Left renal pelvis (tissue), 4 donors: ENCODE measurements around the gene CLRN3. TPM values are rescaled to one million over a fixed set of nuclear protein-coding genes. Genes with fewer than 3 reads are reported as not detected.

Experiments
- DNase-seq, 4 donors: peaks; one replicate each; pipeline ENCODE4 v3.0.0-alpha.2; 2013; ENCODE audit warnings: low read depth in 4 of 4, low spot score in 3 of 4
- polyA plus RNA-seq, 4 donors: library from polyadenylated mRNA; unstranded; fragments of 120-200 nt; gene quantifications; one replicate each; pipeline ENCODE4 v1.2.1, GENCODE V29; 2013; ENCODE audit not compliant: insufficient read length in 4 of 4

The CLRN3 gene
- polyA plus RNA-seq, 4 donors: 14.4 to 19.7 (median 17.0) TPM; not detected in 1

DNA sequence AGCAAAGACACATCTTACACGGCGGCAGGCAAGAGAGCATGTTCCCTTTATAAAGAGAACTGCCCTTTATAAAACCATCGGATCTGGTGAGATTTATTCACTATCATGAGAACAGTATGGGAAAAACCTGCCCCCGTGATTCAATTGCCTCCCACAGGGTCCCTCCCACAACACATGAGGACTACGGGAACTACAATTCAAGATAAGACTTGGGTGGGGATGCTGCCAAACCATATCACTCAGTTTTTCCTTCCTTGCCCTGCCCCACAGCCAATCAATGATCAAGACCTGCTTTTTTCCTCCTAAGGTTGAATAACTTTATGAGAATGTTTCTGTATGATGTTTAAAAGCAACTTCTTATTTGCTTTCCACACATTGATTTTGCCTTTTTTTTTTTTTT, 11.0 kb upstream of the CLRN3 start:
- no peak for DNase-seq

DNA sequence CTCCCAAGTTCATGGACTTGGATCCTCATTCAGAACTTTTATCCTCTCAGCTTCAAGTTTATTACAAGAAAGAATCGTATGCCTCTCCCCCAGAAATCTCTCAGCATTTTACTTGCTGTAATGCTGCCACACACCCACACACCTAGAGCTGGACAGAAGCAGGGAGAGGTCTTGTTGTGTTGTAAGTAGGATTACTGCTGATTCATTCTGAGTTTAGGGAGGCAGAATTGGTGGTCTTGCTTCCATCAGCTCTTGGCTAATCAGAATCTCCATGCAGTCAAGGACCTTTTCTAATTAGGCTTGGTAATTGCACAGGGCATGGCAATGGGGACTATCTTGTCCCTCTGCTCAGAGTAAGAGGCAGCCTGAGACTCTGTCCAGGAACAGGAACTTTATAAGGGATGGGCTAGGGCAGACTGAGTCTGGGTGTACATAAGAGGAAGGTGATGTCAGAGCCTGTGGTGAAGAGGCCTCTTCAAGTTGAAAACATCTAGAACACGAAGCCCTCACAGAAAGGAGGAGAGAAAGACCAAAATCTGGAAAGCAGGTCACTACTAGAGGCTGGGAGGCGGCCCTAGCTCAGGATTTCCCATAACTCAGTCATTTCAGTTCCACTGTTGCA, 7.1 kb upstream of the CLRN3 start:
- no peak for DNase-seq

DNA sequence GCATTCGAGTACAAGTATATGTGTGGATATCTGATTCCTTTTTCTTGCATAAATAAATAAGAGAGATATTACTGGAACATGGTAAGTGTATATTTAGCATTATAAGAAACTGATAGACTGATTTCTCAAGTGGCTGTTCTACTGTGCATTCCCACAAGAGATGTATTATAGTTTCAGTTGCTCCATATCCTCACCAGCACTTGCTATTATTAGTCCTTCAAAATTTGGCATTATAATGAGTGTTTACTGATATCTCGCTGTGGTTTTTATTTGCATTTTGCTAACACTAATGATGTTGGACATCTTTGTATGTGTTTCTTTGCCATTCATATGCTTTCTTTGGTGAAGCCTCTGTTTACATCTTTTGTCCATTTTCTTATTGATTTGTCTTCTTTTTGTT, 4.4 kb upstream of the CLRN3 start:
- DNase-seq: no peak

DNA sequence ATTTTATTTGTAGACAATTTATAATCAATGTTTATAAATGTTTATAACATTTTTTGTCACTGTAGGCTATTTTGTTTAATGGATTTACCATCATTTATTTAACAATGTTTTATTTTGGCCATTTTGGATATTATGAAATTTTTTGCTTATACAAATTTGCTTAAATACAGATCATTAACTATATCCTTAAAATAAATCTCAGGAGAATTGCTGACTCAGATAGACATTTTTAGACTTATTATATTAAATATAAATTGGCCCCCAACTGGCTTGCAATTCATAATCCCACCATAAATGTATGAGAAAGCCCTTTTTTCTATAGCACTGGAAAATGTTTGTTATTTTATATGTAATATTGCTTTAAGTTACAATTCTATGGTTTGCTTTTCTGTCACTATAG, 3.8 kb upstream of the CLRN3 start:
- no peak for DNase-seq

DNA sequence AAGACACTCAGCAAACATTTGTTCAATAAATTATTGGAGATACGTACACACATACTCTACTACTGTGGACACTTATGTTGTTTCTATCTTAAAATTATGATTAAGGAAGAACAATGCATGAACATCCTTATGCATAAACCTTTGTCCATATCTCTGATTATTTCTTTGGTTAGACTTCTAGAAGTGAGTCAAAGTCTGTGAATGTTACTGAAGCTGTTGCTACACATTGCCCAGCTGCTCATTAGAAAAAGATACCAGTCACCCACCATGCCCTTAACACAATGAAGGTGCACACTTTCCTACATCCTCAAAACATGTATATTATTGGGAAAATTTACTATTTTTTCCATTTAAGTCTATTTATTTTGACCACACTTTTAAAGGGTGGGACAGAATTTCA, 1.4 kb upstream of the CLRN3 start:
- no peak for DNase-seq

DNA sequence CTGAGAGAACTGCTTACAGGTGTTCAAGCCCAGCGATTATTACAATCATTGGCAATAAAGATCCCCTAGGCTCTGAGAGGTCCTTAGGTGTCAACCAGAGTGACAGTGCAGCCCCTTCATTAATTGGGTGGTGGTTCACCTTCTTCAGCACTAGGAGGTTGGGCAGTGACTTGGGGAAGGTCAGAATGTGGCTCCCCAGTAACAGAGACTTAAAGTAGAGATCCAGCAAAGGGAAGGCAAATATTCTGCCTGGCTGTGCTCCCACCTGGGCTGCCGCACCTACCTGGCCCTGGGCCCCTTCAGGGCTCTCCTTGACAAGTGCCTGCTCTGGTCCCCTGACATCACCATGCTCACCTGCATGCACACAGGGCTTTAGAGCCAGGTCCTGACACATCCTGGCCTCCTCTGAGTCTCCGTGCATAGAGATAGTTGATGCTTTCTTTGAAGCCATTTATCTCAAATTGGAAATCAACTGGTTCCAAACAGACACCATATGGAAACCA, 1.9 kb downstream of the CLRN3 start:
- no peak for DNase-seq

DNA sequence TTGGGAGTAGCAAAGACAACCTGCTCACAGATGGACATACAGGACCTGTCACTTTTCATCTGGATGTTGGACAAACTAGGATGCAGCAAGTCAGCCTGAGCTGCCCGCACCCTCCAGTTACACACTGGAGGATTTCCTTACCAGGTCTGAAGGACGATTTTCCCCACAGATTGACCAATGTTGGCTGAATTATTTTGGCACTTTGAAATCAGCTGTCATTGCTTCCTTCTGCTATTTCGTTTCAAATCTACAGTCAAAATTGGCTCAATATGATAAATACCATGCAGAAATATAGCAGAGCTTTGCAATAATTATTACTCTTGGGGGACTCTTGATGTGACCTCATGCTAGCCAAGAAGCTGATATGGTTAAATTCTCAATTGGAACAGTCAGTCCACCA, 2.5 kb downstream of the CLRN3 start:
- no peak for DNase-seq

DNA sequence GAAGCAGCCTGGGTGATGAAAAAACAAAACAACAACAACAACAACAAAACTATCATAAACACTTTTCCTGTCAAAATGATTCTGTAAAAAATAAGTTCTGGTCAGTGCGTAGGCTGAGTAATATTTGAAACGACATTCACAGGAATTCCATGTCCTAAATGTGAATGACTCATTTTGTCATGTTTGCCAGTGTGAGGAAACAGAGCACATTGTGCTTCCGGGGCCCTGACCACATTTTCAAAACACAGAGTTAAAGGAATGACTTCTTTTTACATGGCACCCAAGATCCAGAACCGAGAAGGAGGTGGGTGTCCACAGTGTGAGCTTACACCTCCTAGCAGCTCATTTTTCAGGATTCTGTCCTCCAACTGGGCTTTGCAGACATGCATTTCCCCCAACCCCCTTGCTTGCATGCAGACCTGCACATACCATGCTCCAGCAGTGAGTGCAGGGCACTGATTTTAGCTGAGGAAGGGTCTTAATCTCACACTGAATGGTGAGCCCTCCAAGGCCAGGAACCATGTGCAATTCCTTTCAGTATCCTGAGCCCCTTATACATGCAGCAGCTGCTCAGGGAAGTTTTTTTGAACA, 3.0 kb downstream of the CLRN3 start:
- DNase-seq: no peak

DNA sequence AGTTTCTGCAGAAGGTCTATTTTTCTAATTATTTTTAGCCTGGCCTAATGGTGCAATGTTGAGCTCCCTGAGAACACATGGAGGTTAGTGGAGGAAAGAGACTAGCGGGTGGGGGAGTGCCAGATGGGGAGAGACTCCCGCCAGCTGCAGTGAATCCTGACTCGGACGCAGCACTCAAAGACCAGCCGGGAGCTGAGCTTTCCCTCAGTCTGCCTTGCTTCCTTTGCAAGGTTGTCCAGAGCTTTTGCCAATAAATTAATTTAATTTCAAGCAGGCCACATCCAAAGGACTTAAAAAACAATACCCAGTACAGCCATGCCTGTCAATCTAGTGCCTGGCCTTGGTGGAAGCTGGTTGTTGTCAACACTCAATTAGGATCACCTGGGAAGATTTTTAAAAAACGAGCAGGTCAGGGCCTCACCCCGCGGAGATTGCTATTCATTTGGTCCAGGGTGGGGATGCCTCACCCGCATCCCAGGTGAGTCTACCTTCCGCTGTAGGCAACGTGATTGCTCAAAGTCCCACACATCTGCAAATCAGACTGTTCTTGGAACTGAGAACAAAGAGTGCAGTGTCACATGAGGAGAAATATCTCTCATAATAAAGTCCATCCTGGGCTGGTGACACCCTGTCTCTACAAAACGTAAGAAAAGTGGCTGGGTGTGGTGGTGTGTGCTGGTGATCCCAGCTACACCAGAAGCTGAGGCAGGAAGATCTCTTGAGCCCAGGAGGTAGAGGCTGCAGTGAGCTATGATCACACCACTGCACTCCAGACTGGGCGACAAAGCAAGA, 4.0 kb downstream of the CLRN3 start:
- no peak for DNase-seq

DNA sequence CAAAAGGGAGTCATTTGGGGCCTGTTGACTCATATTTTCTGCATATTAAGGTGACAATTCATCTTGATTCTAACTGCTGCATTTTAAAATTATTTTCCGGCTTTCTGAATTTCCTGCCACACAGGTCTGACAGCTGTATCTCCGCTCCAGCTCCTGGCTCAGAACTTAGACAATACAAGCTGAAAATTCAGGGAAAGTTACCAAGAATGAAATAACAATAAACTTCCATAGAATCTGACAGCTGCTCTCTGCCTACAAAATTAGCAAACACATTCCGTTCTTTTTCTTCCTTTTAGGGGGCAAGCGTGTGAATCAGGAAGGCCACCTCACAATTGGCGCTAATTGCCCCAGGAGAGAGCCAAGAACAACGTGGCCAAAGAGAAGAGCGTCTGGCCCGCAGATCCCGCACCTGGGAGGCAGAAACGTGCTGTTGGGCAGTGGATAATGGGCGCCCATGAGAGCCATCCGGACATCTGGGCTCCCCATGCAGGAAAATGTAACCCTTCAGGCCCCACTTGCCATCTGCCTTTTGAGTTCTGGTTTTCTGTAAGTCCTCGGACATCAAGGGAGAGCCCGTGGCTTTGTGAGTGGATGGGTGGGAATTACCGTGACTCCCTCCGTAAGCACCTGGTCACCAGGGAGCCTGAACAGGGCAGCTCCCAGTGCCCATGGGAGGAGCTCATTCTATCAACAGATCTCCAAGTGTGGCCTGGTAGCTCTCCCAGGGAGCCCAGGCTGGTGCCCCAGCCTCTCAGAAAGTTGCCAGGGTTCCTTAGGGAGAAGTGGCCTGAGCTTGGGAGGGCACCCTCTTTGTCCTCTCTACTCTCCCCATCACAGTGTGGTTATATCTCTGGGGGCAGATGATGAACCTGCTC, 5.0 kb downstream of the CLRN3 start:
- DNase-seq: no peak

DNA sequence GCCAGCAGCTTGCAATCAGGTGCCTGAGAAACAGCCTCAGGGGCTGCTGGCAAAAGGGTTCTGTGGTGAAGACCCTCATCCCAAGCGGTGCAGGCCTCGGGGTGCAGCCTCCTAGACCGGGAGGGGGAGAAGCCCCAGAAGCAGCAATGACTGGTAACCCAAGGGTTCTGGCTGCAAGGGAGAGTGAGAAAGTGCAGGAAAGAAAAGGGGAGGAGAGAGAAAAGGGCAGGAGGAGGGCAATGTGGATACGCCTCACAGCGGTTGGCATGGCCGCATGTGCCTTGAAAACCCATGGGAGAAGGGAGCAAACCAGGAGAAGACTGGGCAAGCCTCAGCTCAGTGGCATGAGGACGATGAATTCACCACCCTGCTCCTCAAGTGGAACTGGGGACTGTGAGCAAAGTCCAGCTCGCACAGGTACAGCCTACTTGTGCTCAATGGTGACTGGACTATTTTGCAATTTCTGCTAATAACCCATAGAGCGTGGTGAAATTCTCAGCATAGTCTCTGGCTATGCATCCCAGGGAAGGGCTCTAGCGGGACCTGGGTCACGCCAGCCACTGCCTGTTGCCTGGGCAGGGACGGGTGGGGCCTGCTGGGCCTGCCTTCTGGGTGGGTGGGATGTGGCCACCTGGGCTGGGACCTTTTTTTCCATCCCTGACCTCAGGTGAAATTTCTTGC, 6.2 kb downstream of the CLRN3 start:
- no peak for DNase-seq

DNA sequence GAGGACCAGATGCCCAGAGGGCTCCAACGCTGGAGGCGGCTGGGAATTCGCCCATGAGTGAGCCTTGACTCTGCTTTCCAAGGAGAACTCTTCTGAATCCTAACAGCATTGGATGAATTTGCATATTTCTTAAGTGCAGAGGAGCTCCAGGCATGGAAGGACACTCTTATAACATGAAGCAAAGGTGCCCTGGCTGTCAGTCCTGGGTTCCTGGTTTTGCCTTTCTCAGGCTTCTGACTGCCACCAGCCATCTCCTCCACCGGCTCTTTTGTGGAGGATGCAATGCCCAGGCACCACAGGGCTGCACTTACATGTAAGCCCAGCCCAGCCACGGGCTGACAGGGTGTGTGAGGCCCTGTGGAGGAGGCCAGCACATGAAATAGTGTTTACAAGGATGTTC, 8.2 kb downstream of the CLRN3 start:
- DNase-seq: no peak

DNA sequence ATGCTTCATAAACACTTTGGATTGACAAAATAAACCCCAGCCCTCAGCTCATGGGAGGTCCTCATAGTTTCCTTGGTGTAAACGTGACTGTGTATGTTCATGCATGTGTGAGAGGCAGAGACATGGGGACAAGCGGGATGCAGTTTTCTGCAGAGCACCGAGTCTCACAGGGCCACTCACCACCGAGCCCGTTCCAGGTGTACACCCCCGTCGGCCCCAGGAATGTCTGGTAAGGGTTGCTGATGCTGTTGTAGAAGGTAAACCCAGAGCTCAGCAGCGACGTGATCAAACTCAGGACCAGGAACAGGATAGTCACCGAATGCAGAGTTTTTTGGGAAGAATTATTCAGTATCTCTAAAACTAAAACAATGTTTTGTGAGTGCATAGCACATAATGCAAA, 9.2 kb downstream of the CLRN3 start:
- DNase-seq: no peak

DNA sequence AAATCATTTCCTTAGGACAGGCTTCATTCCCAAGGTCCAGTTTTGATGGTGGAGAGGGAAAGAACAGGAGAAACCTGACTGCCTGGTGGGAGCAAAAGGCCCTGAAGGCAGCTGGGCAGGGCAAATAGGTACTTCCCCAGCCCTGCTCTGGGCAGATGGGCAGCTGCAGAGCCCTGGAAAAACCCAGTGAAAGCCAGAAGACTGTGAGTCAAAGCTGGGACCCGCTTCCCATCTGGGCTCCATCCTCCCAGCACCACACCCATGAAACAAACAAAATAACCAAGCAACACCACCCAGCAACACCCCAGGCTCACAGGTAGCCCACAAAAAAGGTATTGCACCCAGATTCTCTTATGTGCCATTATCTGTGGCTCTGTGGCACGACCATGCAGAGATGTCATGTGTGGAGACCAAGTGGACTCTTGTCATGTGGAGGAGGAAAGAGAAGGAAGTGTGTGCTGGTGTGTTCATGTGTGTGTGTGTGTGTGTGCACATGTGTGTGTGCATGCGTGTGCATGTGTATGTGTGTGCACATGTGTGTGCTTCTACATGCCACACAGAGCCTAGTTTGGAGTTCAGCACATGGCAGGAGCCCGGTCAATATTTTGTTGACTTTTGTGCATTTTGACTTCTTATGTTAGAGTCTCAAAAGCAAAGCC, 9.8 kb downstream of the CLRN3 start:
- no peak for DNase-seq

DNA sequence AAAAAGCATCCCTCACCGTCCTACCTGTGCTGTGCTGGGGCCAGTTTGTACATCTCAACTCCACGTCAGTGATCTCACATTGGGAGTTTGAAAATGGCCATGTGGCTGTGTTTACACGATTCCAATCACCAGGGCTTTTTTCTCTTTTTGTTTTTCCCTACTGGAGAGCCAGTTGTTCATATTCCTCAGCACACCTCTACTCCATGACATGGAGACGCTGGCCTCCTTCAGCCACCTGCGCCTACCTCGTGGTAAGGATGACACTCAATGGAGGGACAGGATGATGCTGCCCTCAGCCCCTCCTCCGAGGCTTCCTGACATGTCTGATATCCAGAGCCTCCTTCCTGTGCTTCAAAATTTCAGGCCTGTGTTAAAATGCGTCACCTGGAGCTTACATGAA, 10.3 kb downstream of the CLRN3 start:
- DNase-seq: no peak

DNA sequence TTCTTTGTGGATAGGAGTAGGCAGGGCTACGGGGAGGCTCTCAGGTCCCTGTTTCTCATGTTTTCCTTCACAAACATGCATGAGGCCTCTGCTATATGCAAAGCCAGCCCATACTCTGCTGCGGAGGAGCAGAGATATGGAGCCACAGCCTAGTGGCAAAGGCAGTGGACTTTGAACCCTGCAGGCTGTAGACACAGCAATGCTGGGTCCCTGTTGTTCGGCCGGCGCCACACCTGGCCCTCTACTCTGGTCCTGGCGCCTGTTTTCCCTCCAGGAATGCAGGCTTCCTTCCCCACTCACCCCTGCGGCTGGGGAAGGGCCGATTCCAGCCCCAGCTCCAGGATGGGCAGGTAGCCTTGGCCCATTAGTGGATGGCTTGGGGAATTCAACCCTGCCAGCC, 11.5 kb downstream of the CLRN3 start:
- DNase-seq: no peak

DNA sequence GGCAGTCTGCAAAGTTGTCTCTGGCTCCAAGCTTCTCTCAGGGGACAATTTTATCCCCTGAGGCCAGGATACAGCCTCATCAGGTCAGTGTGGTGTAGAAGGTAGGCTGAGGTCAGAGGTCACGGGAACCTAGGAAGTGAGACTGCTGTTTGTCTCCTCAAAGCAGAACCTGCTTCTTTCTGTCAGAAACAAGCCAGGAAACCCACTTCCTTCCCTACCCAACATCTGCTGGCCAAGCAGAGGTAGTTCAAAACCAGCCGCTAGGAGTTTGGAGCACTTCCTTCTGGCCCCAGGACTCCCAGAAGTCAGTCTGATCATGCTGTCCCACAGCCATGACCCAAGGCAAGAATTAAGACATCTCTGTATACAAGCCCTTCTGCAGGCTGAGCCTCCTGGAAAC, 12.2 kb downstream of the CLRN3 start:
- DNase-seq: no peak

DNA sequence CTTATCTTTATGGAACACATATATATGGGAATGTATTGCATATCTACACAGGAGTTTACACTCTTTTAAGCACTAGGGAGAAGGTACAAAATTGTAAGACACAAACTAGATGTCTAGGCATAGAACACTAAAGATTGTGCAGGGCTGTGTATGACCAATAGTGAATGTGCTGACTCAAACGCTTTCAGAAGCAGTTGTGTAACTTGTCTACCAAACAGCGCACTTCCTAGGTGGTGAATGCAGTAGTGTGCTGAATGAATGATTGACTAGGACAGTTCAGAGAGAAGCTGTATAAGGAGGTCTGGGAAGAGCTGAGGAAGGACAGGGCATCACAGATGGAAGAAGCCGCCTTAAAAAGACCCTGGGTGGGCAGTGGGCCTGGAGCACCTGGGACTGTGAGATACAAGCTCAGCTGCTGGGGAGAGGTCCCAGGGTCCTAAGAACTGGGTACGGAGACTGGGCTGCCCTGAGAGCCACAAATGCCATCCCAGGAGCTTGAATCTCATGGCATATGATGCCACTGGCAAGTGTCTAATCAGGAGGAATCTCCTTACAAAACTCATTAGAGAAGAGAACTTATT, 14.2 kb downstream of the CLRN3 start:
- DNase-seq: no peak

DNA sequence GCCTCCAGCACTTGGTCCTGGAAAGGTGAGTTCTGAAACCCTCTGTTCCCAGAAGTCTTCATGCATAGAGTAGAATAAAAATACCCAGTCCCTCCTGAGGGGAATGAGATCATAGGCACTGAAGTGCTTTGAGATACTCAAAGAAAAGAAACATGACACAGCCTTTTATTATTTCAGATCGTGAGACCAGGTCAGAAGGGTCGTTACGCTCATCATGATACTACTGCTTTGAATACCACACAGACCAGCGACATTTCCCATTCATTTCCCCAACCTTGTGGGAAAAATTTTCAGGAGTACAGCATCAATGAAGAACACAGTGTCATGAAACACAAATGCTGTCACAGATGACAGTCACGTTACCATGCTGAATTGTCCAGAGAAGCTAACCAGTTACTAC, 15.0 kb downstream of the CLRN3 start:
- DNase-seq: no peak

DNA sequence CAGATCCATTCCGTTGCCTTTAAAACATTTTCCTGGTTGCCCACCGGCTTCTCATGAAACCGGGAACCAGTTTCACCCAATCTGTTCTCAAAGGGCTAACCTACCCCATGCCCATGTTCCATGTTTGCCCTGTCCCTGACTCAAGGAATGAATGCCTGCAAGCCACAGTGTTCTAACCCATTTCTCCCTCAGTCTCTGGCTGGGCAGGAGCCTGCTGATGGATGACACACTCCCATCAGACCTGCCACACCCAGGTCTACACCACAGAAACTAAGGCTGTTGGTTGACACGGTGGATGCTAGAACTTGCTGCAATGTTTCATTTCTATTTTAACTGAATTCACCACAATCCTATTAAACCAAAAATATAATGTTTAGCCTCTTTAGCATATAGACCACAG, 15.6 kb downstream of the CLRN3 start:
- no peak for DNase-seq
